ENCODE data around the gene ATP5MG. TPM values are rescaled to one million over a fixed set of nuclear protein-coding genes. Genes with fewer than 3 reads are reported as not detected.

Gene ATP5MG, protein sequence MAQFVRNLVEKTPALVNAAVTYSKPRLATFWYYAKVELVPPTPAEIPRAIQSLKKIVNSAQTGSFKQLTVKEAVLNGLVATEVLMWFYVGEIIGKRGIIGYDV
- total RNA-seq, result 10 to 100 TPM; 26.6 to 70.0 (median 49.7) TPM

DNA sequence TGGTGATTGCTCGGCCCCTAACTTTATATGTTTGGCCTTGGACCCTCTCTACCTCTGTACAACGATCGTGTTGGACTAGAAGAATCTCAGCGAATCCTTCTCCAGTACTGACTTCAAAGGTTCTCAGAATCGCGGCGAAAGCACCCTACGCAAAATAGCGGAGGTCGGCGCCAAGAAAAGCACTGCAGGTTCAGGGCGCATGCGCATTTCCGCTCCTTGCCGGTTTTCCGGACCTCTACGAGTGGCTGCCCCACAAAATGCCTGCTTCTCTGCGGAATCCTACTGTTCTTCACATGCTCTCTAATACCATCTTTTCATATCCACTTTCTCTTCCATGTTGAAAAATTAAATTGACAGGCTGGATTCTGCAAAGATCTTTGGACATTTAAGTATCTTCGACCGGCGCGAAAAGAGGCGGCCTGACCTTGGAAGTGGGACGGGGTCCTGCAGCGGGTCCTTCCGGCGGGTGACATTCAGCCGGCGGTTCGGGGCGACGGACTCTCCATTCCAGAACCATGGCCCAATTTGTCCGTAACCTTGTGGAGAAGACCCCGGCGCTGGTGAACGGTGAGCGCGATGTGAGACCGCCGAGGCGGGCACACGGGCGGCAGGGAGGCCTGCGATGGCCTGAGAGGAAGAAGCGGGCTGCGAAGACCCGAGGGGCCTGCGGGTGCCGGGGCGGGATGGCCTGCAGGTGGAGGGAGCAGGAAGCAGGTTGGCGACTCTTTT, at the start of gene ATP5MG:
Gene ATP5MG (plus strand): TSS at position 456 of the 729 bp plus-strand sequence. CDS start 60 bp downstream, at position 516.
- Histone ChIP-seq H3K4me3 (peak within 1 kb of the TSS; percentile 75), H3K9me3 (no peaks in the 10 kb centered on the region), H3K36me3 (peaks cover 21% of the 10 kb centered on the region), H3K4me1 (peaks cover 33% of the 10 kb centered on the region), H3K27me3 (no peaks in the 10 kb centered on the region), H3K27ac (peak within 1 kb of the TSS; percentile 83)
- peak; percentile 94 for DNase-seq (ENCODE audit: low spot score in 2 of 2)
- no peak for TF ChIP-seq EP300 (IDR thresholded peaks at IDR 0.05)
- TF ChIP-seq POLR2A (IDR thresholded peaks at IDR 0.05), result peak in 1 of 2 donors; percentile 30
- peak in 2 of 3 donors; percentile 30 to 34 for TF ChIP-seq POLR2AphosphoS5 (IDR thresholded peaks at IDR 0.05)
- TF ChIP-seq, protein P1, sequence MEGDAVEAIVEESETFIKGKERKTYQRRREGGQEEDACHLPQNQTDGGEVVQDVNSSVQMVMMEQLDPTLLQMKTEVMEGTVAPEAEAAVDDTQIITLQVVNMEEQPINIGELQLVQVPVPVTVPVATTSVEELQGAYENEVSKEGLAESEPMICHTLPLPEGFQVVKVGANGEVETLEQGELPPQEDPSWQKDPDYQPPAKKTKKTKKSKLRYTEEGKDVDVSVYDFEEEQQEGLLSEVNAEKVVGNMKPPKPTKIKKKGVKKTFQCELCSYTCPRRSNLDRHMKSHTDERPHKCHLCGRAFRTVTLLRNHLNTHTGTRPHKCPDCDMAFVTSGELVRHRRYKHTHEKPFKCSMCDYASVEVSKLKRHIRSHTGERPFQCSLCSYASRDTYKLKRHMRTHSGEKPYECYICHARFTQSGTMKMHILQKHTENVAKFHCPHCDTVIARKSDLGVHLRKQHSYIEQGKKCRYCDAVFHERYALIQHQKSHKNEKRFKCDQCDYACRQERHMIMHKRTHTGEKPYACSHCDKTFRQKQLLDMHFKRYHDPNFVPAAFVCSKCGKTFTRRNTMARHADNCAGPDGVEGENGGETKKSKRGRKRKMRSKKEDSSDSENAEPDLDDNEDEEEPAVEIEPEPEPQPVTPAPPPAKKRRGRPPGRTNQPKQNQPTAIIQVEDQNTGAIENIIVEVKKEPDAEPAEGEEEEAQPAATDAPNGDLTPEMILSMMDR (IDR thresholded peaks at IDR 0.05), result no peak
- under 1% methylated on average over 47 of the region's 51 CpGs for WGBS

DNA sequence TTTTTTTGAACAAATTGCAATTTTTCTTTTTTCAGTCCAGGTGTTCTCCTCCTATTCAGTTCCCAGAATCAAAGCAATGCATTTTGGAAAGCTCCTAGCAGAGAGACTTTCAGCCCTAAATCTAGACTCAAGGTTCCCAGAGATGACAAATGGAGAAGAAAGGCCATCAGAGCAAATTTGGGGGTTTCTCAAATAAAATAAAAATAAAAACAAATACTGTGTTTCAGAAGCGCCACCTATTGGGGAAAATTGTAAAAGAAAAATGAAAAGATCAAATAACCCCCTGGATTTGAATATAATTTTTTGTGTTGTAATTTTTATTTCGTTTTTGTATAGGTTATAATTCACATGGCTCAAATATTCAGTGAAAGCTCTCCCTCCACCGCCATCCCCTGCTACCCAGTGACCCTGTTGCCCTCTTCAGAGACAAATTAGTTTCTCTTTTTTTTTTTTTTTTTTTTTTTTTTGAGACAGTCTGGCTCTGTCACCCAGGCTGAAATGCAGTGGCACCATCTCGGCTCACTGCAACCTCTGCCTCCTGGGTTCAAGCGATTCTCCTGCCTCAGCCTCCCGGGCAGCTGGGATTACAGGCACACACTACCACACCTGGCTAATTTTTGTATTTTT, 48.2 kb upstream of the ATP5MG start:
- TF ChIP-seq POLR2A (IDR thresholded peaks at IDR 0.05), result no peak
- TF ChIP-seq, protein P1 (IDR thresholded peaks at IDR 0.05), result peak in 1 of 2 donors; percentile 20
- WGBS, result 14% methylated on average over 6 of the region's 6 CpGs
- Histone ChIP-seq H3K4me3 (no peak overlapping the region), H3K36me3 (no peaks in the 10 kb centered on the region), H3K4me1 (no peaks in the 10 kb centered on the region), H3K27me3 (peaks cover 10% of the 10 kb centered on the region), H3K27ac (no peak overlapping the region), H3K9me3 (no peaks in the 10 kb centered on the region)
- DNase-seq (ENCODE audit: low spot score in 2 of 2), result no peak

GRCh38 chr11:118358071-118358470, 43.3 kb upstream of the ATP5MG start:
- no peak overlapping the region for H3K27ac ChIP-seq
- H3K4me1 ChIP-seq, result peaks cover 22% of the 10 kb centered on the region
- no peak for TF ChIP-seq EP300 (IDR thresholded peaks at IDR 0.05)
- no peak for TF ChIP-seq POLR2AphosphoS5 (IDR thresholded peaks at IDR 0.05)
- no peak for TF ChIP-seq POLR2A (IDR thresholded peaks at IDR 0.05)
- TF ChIP-seq, protein P1 (IDR thresholded peaks at IDR 0.05), result no peak
- 39% methylated on average over 3 of the region's 3 CpGs for WGBS
- H3K36me3 ChIP-seq, result no peaks in the 10 kb centered on the region
- no peak overlapping the region for H3K4me3 ChIP-seq
- no peaks in the 10 kb centered on the region for H3K27me3 ChIP-seq
- no peak for DNase-seq (ENCODE audit: low spot score in 2 of 2)
- no peaks in the 10 kb centered on the region for H3K9me3 ChIP-seq

DNA sequence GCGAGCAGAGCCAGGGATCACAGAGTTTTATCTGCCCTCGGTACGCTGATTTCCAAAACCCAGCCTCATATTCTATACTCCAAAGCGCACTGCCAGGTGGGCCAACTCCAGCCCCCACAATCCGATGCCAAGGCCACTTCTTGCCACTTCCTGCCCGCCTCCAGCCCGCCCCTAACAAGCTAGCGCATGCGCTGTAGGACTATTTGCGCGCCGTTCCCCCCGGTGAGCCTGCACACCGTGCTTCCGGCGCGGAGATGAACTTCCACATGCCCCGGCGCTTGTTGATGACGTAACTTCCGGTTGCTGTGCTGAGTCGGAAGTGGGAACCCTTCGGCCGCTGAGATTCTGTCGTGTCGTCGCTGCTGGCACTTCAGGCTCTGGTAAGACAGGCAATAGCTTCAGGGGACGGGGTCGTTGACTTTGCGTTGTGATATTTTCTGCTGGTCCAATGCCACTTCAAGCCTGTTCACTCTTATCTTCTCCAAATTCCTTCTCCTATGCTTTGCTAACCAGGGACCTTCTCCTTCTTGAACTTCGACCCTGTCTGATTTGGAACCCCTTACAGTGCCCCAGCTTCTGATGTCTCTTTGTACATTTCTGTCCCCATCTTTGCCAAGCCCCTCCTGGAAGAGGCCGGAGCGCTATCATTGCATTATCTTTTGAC, 42.0 kb upstream of the ATP5MG start, which contains the start of gene UBE4A:
Gene UBE4A (plus strand): TSS at position 306 of the 664 bp plus-strand sequence. CDS start 5,481 bp downstream, outside the sequence.
- Histone ChIP-seq H3K36me3 (no peaks in the 10 kb centered on the region), H3K4me3 (peak within 1 kb of the TSS; percentile 89), H3K9me3 (no peaks in the 10 kb centered on the region), H3K27me3 (no peaks in the 10 kb centered on the region), H3K4me1 (peaks cover 22% of the 10 kb centered on the region), H3K27ac (peak within 1 kb of the TSS; percentile 63)
- peak; percentile 14 to 93 (median 92) for TF ChIP-seq POLR2AphosphoS5 (IDR thresholded peaks at IDR 0.05)
- TF ChIP-seq POLR2A (IDR thresholded peaks at IDR 0.05), result peak in 1 of 2 donors; percentile 77
- no peak for TF ChIP-seq EP300 (IDR thresholded peaks at IDR 0.05)
- peak; percentile 97 to 98 for DNase-seq (ENCODE audit: low spot score in 2 of 2)
- WGBS, result 4% methylated on average over 32 of the region's 33 CpGs

- WGBS, result 83% methylated on average over 3 of the region's 3 CpGs
- Histone ChIP-seq H3K27me3 (no peaks in the 10 kb centered on the region), H3K4me3 (no peak overlapping the region), H3K36me3 (peaks cover 39% of the 10 kb centered on the region), H3K9me3 (no peaks in the 10 kb centered on the region), H3K4me1 (peaks cover 32% of the 10 kb centered on the region), H3K27ac (no peak overlapping the region)
- TF ChIP-seq EP300 (IDR thresholded peaks at IDR 0.05) (no peak), POLR2AphosphoS5 (IDR thresholded peaks at IDR 0.05) (no peak), POLR2A (IDR thresholded peaks at IDR 0.05) (no peak)
- TF ChIP-seq, protein P1 (IDR thresholded peaks at IDR 0.05), result no peak
- DNase-seq (ENCODE audit: low spot score in 2 of 2), result no peak
These were observed 36.3 kb upstream of the ATP5MG start for GRCh38 chr11:118364956-118365615.

Data from suprapubic skin (tissue), 4 donors.